ENCODE data around the gene NPAS4. TPM values are rescaled to one million over a fixed set of nuclear protein-coding genes. Genes with fewer than 3 reads are reported as not detected.

NPAS4 gene
- total RNA-seq, 1 donor from 2014 or later, result 0.42 TPM

GRCh38 chr11:66473608-66474515 is 53.0 kb downstream of the NPAS4 start:
- intact Hi-C loops (cut with micrococcal nuclease), result no loop called here

- intact Hi-C loops (cut with micrococcal nuclease), result loop anchor here (5.0 kb wide), 1 partner anchor 1327 kb away; no protein-coding TSS in a partner anchor
Observed at GRCh38 chr11:66475349-66476172, 54.7 kb downstream of the NPAS4 start.

Other genes starting within 250 kb of the NPAS4 start
- 57.3 and 64.3 TPM in 2 replicates for gene KLC2, start 163.3 kb upstream of the NPAS4 start, total RNA-seq
- gene RAB1B, start 152.4 kb upstream of the NPAS4 start, total RNA-seq, result 164 TPM in 2 replicates
- 2.1 and 3.1 TPM in 2 replicates for gene CNIH2, start 142.9 kb upstream of the NPAS4 start, total RNA-seq
- gene YIF1A, start 131.9 kb upstream of the NPAS4 start, total RNA-seq, result 72.6 and 85.1 TPM in 2 replicates
- not detected in 2 replicates for gene TMEM151A, start 129.1 kb upstream of the NPAS4 start, total RNA-seq
- 0.32 TPM in 2 replicates for gene CD248, start 104.0 kb upstream of the NPAS4 start, total RNA-seq
- 1.3 and 2.0 TPM in 2 replicates for gene RIN1, start 84.6 kb upstream of the NPAS4 start, total RNA-seq
- gene BRMS1, start 75.9 kb upstream of the NPAS4 start, total RNA-seq, result 53.7 and 53.8 TPM in 2 replicates
- gene B4GAT1, start 73.4 kb upstream of the NPAS4 start, total RNA-seq, result 7.6 and 7.7 TPM in 2 replicates
- gene SLC29A2, start 49.3 kb upstream of the NPAS4 start, total RNA-seq, result 6.1 and 6.8 TPM in 2 replicates
- 60.4 and 60.5 TPM in 2 replicates for gene MRPL11, start 17.8 kb downstream of the NPAS4 start, total RNA-seq
- gene PELI3, start 45.9 kb downstream of the NPAS4 start, total RNA-seq, result 7.8 and 10.1 TPM in 2 replicates
- 94.0 and 94.1 TPM in 2 replicates for gene DPP3, start 59.4 kb downstream of the NPAS4 start, total RNA-seq
- 21.5 and 23.4 TPM in 2 replicates for gene BBS1, start 89.6 kb downstream of the NPAS4 start, total RNA-seq
- gene ZDHHC24, start 125.0 kb downstream of the NPAS4 start, total RNA-seq, result 16.2 and 17.5 TPM in 2 replicates
- gene ACTN3, start 125.9 kb downstream of the NPAS4 start, total RNA-seq, result not detected in 2 replicates
- 1.2 and 2.0 TPM in 2 replicates for gene CTSF, start 147.6 kb downstream of the NPAS4 start, total RNA-seq
- 0.15 TPM in 1 of 2 replicates, not detected in the other for gene CCDC87, start 172.0 kb downstream of the NPAS4 start, total RNA-seq
- gene CCS, start 172.2 kb downstream of the NPAS4 start, total RNA-seq, result 36.8 and 42.7 TPM in 2 replicates
- gene RBM14, start 195.6 kb downstream of the NPAS4 start, total RNA-seq, result 147 and 160 TPM in 2 replicates
- gene RBM4, start 217.7 kb downstream of the NPAS4 start, total RNA-seq, result 124 and 138 TPM in 2 replicates